HG03432 (cell line): ENCODE data around the gene EPG5.
A peak's percentile ranks its signal among the peaks of the same experiment; 100 is the strongest.
"Not testable (repeated sequence)": the region's sequence is repeated elsewhere in the genome, so short reads cannot be mapped to it uniquely, and the experiment has no call there.

Source experiments
- ATAC-seq: cut with Tn5 transposase; IDR thresholded peaks from one replicate; pipeline ENCODE4 v1.9.1; 2021; ENCODE audit warnings: mild to moderate bottlenecking, moderate library complexity; ENCODE audit not compliant: unreplicated experiment

Gene EPG5

GRCh38 chr18:45967007-45967706 is at the start of gene EPG5:
EPG5 (minus strand) TSS chr18:45967329; CDS start chr18:45967239, 90 bp downstream.
- peak; percentile 98 for ATAC-seq

DNA sequence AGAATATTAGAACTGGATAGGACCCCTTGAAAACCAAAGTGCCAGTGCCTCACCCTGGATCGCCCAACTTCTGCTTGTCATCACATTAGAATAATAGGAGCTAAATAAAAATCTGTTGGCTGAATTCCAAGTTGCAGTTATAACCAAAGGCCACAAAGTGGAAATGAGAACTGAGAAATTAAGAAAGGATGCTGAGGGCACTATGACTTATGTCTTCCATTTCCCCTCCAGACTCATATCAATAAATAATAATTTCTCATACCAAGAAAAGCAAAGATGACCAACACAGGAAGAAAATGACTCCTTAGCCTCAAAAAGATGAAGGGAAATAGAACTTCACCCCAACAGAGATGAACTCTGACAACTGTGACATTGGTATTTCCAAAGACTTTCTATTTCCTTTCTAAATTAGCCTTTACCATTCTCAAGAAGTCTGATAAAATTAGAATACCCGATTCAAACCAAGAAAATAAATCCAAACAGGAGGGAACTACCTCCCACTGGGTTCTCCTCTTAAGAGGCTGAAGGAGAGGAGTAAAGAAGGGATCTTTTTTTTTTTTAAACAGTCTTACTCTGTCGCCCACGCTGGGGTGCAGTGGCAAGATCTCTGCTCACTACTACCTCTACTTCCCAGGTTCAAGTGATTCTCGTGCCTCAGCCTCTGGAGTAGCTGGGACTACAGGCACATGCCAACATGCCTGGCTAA is 46.5 kb upstream of the EPG5 start:
- ATAC-seq, result peak; percentile 87

GRCh38 chr18:46010676-46011075 is 43.5 kb upstream of the EPG5 start:
- ATAC-seq, result no peak

DNA sequence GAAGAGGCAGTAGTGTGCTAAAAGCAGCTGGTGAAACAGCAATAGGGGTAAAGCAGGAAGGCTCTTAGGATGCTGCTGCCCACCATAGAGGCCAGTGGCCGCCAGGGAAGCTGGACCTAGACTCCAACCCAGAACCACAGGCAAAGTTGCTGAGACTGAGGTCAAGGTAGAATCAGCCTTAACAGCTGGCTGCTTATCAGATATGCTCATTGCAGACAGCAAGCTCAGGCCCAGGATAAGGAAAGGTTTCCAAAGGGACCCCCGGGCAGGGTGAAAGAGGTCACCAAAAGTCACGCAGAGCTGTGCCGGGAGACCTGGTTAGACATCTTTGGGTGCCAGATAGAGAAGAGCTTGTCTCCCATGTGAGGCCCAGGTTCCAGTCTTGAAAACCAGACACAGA is 42.9 kb upstream of the EPG5 start:
- ATAC-seq, result no peak

GRCh38 chr18:46009125-46009840 is 42.2 kb upstream of the EPG5 start:
- ATAC-seq, result no peak

DNA sequence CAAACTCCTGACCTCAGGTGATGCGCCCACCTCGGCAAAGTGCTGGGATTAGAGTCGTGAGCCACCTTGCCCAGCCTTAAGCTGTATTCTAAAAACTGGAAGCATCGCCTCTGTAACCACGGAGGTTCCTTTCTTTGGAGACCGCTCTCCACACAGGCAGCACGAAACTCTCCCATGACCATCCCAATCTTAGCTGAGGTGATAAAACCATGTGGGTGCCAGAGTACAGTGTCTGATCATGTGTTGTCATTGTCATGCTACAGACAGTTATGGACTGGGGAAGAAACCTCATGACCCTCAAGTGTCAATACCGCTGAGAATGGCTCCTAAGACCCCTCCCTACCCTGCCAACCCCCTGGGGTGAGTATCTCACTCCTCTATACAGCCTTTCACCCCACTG is 41.4 kb upstream of the EPG5 start:
- ATAC-seq, result no peak

GRCh38 chr18:46007165-46007564 is 40.0 kb upstream of the EPG5 start:
- no peak for ATAC-seq

GRCh38 chr18:46002934-46003333 is 35.8 kb upstream of the EPG5 start:
- no peak for ATAC-seq

- no peak for ATAC-seq
These were observed 34.8 kb upstream of the EPG5 start for GRCh38 chr18:46001892-46002291.

GRCh38 chr18:46001074-46001473 is 33.9 kb upstream of the EPG5 start:
- no peak for ATAC-seq

- no peak for ATAC-seq
These were observed 32.4 kb upstream of the EPG5 start for GRCh38 chr18:45999536-45999935.

- ATAC-seq, result no peak
These were observed 31.1 kb upstream of the EPG5 start for GRCh38 chr18:45998244-45998643.

GRCh38 chr18:45997700-45998151 is 30.6 kb upstream of the EPG5 start:
- ATAC-seq, result no peak

DNA sequence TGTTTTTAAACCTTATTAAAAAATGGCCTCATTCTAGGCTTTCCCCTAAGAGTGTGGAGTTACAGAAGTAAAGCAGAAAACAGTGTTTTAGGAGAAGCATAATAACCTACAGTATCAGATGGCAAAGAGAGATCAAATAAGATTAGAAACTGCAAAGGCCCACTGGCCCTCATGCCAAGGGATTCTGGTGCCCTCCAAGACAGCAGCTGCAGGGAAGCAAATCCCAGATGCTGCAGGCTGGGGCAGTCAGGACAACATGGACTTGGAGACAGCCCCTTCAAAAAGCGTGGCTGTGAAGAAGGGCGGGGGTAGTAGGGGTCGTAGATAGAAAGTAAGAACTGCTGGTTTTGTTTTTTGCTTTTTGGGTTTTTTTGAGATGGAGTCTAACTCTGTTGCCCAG is 28.3 kb upstream of the EPG5 start:
- no peak for ATAC-seq

DNA sequence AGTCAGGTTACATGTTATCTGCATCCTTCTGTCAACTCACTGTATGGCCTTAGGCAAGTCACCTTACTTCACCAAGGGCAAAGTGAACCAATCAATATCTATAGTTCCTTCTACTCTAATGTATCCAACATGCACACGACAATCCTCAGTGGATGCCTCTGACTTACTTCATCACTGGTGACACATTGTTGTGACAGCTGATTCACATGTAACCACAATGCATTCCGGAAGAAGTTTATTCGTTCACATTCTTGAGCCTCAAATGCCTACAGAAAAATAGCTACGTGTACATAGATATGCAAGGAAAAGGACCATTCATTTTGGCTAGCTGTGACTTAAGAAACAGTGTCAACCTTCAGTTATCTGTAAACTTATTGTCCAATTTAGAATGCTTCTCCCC is 26.3 kb upstream of the EPG5 start:
- ATAC-seq, result no peak

GRCh38 chr18:45992527-45992926 is 25.4 kb upstream of the EPG5 start:
- ATAC-seq, result not testable (repeated sequence)

DNA sequence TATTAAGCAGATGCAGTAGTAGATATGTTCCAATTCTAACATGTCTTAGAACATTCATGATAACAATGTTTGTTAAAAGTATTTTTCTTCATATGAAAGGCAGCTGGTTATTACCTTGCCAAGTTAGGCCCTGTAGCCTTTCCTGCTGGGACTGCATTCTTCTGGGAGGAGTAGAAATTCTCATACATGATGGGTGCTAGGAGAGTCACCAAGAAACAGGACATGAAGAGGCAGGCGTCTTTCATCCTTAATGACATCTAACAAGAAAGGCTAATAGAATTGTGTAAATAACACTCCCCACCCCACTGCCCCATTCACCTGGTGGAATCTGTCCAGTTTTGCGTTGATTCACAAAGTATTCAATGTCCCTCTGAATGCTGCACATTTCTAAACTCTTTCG is 24.7 kb upstream of the EPG5 start:
- ATAC-seq, result no peak

DNA sequence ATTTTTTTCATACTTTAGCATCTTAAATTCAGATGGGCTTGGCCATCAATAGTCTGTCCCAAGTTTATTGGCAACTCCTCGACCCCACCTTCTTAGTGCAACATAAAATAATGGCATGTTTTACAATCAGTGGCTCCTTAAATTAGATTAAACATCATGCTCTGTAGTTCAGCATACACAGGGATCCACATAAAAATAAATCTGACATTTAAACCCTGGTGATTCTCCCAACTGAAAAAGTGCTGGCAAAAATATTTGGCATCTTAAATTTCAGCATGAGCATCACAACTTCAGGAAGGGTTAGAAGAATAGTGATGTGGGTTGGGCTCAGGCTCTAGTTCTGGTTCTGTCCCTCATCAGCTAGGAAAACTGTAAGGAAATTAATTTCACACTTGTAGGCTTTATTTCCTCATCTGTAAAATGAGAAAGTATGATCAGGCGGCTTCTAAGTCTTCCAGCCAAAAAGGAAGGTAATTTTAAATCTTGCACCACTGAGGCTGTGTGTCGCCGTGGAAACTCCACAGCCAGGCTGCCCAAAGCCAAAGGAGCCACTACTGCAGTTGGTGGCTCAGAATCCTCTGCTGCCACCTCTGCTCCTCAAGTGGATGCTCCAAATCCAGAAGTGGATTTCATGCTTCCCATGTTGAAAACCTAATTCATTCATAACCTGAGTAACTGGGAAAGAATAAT is 17.6 kb upstream of the EPG5 start:
- no peak for ATAC-seq

- ATAC-seq, result no peak
These were observed 14.7 kb upstream of the EPG5 start for GRCh38 chr18:45981821-45982220.

DNA sequence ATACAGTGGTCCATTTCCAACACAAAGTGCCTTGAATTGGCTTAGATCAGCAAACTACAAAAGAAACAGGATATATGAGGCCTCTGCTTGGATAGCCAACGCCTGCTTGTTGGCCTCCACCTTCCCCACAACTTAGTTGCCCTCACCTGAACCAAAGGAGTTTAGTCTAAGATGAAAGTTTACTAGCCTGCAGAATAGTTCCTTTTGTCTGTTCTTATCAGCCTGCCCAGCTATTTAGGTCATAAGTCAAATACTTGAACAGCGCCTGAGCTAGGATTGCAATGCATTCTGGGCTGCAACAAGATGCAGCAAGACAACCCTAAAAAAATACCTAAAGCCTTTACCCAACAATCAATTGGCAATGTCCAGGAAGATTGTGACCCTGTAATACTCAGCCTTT is 13.1 kb upstream of the EPG5 start:
- ATAC-seq, result no peak

DNA sequence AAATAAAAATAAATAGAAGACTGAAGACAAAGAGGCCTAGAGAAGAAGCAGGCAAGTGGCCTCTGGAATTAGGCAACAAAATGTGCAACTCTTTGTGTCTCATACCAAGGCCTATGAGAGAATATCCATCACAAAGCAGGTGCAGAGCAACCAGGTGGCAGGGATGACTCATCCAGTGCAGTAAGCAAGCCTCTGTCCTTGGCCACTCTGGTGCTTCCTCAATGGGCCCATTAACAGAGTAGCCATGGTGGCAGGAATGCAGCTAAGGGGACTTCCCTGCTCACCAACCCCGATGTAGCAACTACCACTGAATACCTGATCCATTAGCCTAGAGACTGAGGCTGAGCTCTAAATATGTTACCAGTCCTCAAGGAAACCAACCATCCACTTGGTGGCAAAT is 11.0 kb upstream of the EPG5 start:
- no peak for ATAC-seq
